Measurements from ENCODE around the gene SFRP4.

Gene SFRP4

GRCh38 chr7:37944737-37945054, 28.1 kb upstream of the SFRP4 start:
- Histone ChIP-seq H3K9me3 (ENCODE audit: severe bottlenecking) (no peaks in the 10 kb centered on the region), H3K36me3 (no peaks in the 10 kb centered on the region), H3K27me3 (ENCODE audit: insufficient read depth, low read depth, severe bottlenecking) (no peaks in the 10 kb centered on the region), H3K4me3 (ENCODE audit: low read depth, low read length) (no peak overlapping the region), H3K27ac (no peak overlapping the region)
- no peak for TF ChIP-seq CTCF (IDR thresholded peaks at IDR 0.05; ENCODE audit: low read depth, low read length)
- DNase-seq = no peak

- DNase-seq = no peak
- H3K27ac ChIP-seq = no peak overlapping the region
- H3K9me3 ChIP-seq (ENCODE audit: severe bottlenecking) = no peaks in the 10 kb centered on the region
- H3K27me3 ChIP-seq (ENCODE audit: insufficient read depth, low read depth, severe bottlenecking) = no peaks in the 10 kb centered on the region
- no peak for TF ChIP-seq CTCF (IDR thresholded peaks at IDR 0.05; ENCODE audit: low read depth, low read length)
- no peak overlapping the region for H3K4me3 ChIP-seq (ENCODE audit: low read depth, low read length)
- H3K36me3 ChIP-seq = no peaks in the 10 kb centered on the region
Observed at GRCh38 chr7:37943905-37944736, 27.5 kb upstream of the SFRP4 start.

GRCh38 chr7:37942934-37943610, 26.5 kb upstream of the SFRP4 start:
- H3K36me3 ChIP-seq = no peaks in the 10 kb centered on the region
- no peak overlapping the region for H3K4me3 ChIP-seq (ENCODE audit: low read depth, low read length)
- no peaks in the 10 kb centered on the region for H3K9me3 ChIP-seq (ENCODE audit: severe bottlenecking)
- H3K27me3 ChIP-seq (ENCODE audit: insufficient read depth, low read depth, severe bottlenecking) = no peaks in the 10 kb centered on the region
- TF ChIP-seq CTCF (IDR thresholded peaks at IDR 0.05; ENCODE audit: low read depth, low read length) = no peak
- DNase-seq = peak; percentile 26
- no peak overlapping the region for H3K27ac ChIP-seq

- Histone ChIP-seq H3K4me3 (ENCODE audit: low read depth, low read length) (no peak overlapping the region), H3K9me3 (ENCODE audit: severe bottlenecking) (no peaks in the 10 kb centered on the region), H3K27ac (no peak overlapping the region), H3K36me3 (no peaks in the 10 kb centered on the region), H3K27me3 (ENCODE audit: insufficient read depth, low read depth, severe bottlenecking) (no peaks in the 10 kb centered on the region)
- DNase-seq = no peak
- no peak for TF ChIP-seq CTCF (IDR thresholded peaks at IDR 0.05; ENCODE audit: low read depth, low read length)
Observed at GRCh38 chr7:37933018-37933566, 16.5 kb upstream of the SFRP4 start.

- H3K27me3 ChIP-seq (ENCODE audit: insufficient read depth, low read depth, severe bottlenecking) = no peaks in the 10 kb centered on the region
- no peaks in the 10 kb centered on the region for H3K36me3 ChIP-seq
- no peak overlapping the region for H3K27ac ChIP-seq
- no peaks in the 10 kb centered on the region for H3K9me3 ChIP-seq (ENCODE audit: severe bottlenecking)
- DNase-seq = no peak
- H3K4me3 ChIP-seq (ENCODE audit: low read depth, low read length) = no peak overlapping the region
- no peak for TF ChIP-seq CTCF (IDR thresholded peaks at IDR 0.05; ENCODE audit: low read depth, low read length)
Observed at GRCh38 chr7:37932543-37932942, 15.9 kb upstream of the SFRP4 start.
